B cell (primary cell): ENCODE results near the gene FAM107B. TPM values are rescaled to one million over a fixed set of nuclear protein-coding genes. Genes with fewer than 3 reads are reported as not detected.

Experiments used
- ATAC-seq: fragments of 200-7000 bp; cut with Tn5 transposase; one replicate; pipeline ENCODE4 v1.10.0; 2021; ENCODE audit warnings: low read depth, mild to moderate bottlenecking, moderate number of reproducible peaks, moderate library complexity
- CTCF ChIA-PET: fragments of 350-600 bp; sonication (Branson Sonifier 250); formaldehyde crosslinking; loops from one replicate; lab custom pipeline; 2021; ENCODE audit warnings: antibody characterized with exemption, inconsistent platforms; lab: Charles Lee
- POLR2A ChIA-PET: fragments of 350-600 bp; sonication (Branson Sonifier 250); formaldehyde crosslinking; loops from one replicate; lab custom pipeline; 2021; ENCODE audit warnings: antibody characterized with exemption; lab: Charles Lee
- DNase-seq: peaks from one replicate; pipeline ENCODE4 v3.0.0; 2013
- H2AFZ ChIP-seq: 2 replicates; pipeline ENCODE4 v1.6.1; 2012; ENCODE audit warnings: mild to moderate bottlenecking, low read depth, low read length; ENCODE audit not compliant: insufficient read depth, poor library complexity, severe bottlenecking
- H3K27ac ChIP-seq, 2 donors: 1 replicate in 1 of 2; 2 replicates in 1 of 2; pipeline ENCODE4 v1.5.1; 2012 to 2013; ENCODE audit warnings: low read length in 2 of 2, mild to moderate bottlenecking in 2 of 2, moderate library complexity in 1 of 2
- H3K27me3 ChIP-seq, 4 experiments: fragments of 200-600 bp in 1 of 4; sonication (generic) in 1 of 4; replicated peaks in 1 of 4; 1 replicate in 2 of 4; 2 replicates in 2 of 4; pipeline versions ENCODE4 v1.6.1 to v1.7.0; 2013 to 2016; ENCODE audit warnings: low read length in 3 of 4, mild to moderate bottlenecking in 2 of 4, mixed read lengths in 1 of 4, moderate library complexity in 1 of 4; ENCODE audit not compliant: insufficient read depth in 4 of 4, control insufficient read depth in 3 of 4; ENCODE audit errors: control extremely low read depth in 1 of 4
- H3K36me3 ChIP-seq, 2 experiments: replicated peaks in 1 of 2; 1 replicate in 1 of 2; 2 replicates in 1 of 2; pipeline versions ENCODE4 v1.6.1 to v1.7.1; 2013; ENCODE audit warnings: low read length in 1 of 2; ENCODE audit not compliant: insufficient read depth in 2 of 2, control insufficient read depth in 1 of 2; ENCODE audit errors: control extremely low read depth in 1 of 2, extremely low read depth in 1 of 2
- H3K4me1 ChIP-seq, 2 donors: fragments of 200-600 bp in 1 of 2; sonication (generic) in 1 of 2; 1 replicate in 1 of 2; 2 replicates in 1 of 2; pipeline versions ENCODE4 v1.5.1 to v1.6.1; 2013 to 2017; ENCODE audit warnings: low read length in 2 of 2; ENCODE audit not compliant: control insufficient read depth in 2 of 2, insufficient read depth in 2 of 2
- H3K4me2 ChIP-seq: replicated peaks from 2 replicates; pipeline ENCODE3; 2012; ENCODE audit warnings: mild to moderate bottlenecking, low read depth, low read length; ENCODE audit not compliant: poor library complexity, severe bottlenecking
- H3K4me3 ChIP-seq, 5 experiments: fragments of 200-600 bp in 1 of 5; sonication (generic) in 1 of 5; 1 replicate in 3 of 5; 2 replicates in 2 of 5; pipeline versions ENCODE4 v1.5.1 to v1.7.0; 2011 to 2016; ENCODE audit warnings: low read length in 4 of 5, mild to moderate bottlenecking in 4 of 5, low read depth in 2 of 5, control low read depth in 1 of 5, moderate library complexity in 1 of 5; ENCODE audit not compliant: insufficient read depth in 1 of 5; ENCODE audit errors: control extremely low read depth in 1 of 5, extremely low read depth in 1 of 5
- H3K79me2 ChIP-seq: fragments of 200-600 bp; sonication (generic); one replicate; pipeline ENCODE4 v1.6.0; 2016; ENCODE audit warnings: low read length; ENCODE audit not compliant: control insufficient read depth, insufficient read depth
- H3K9ac ChIP-seq: fragments of 200-600 bp; sonication (generic); 2 replicates; pipeline ENCODE4 v1.6.1; 2017; ENCODE audit warnings: mild to moderate bottlenecking, low read length, moderate library complexity
- H3K9me3 ChIP-seq, 3 donors: one replicate each; pipeline versions ENCODE4 v1.6.1 to v1.7.1; 2013; ENCODE audit warnings: low read length in 2 of 3; ENCODE audit not compliant: control insufficient read depth in 2 of 3, insufficient read depth in 1 of 3; ENCODE audit errors: control extremely low read depth in 1 of 3
- H4K20me1 ChIP-seq: 2 replicates; pipeline ENCODE4 v1.6.0; 2012; ENCODE audit warnings: mild to moderate bottlenecking, low read length; ENCODE audit not compliant: insufficient read depth, control insufficient read depth, poor library complexity, severe bottlenecking
- H3K27ac Mint-ChIP-seq: one replicate; pipeline ENCODE4 v1.8.0; 2021; ENCODE audit warnings: mixed read lengths
- H3K27me3 Mint-ChIP-seq: one replicate; pipeline ENCODE4 v1.8.0; 2021; ENCODE audit warnings: mixed read lengths
- H3K4me1 Mint-ChIP-seq: one replicate; pipeline ENCODE4 v1.8.0; 2021; ENCODE audit warnings: mixed read lengths
- H3K4me3 Mint-ChIP-seq: one replicate; pipeline ENCODE4 v1.8.0; 2021; ENCODE audit warnings: mixed read lengths
- H3K9me3 Mint-ChIP-seq: one replicate; pipeline ENCODE4 v1.8.0; 2022; ENCODE audit warnings: mixed read lengths; ENCODE audit not compliant: insufficient read depth
- EZH2 ChIP-seq: IDR thresholded peaks from 2 replicates; pipeline ENCODE4 v1.6.1; 2012; ENCODE audit warnings: borderline replicate concordance, low read depth, mild to moderate bottlenecking, moderate library complexity, low read length; ENCODE audit not compliant: insufficient read depth, poor library complexity, severe bottlenecking
- WGBS: methylation state at CpG from one replicate; pipeline ENCODE4 v1.1.5; 2013; ENCODE audit warnings: missing lambda C conversion rate; ENCODE audit not compliant: insufficient coverage; 5-methylcytosine and 5-hydroxymethylcytosine counted together
- intact Hi-C: fragments of 100-400 bp; cut with micrococcal nuclease; formaldehyde crosslinking; loops from one replicate; pipeline ENCODE4 v1.10.0; 2022
- polyA plus RNA-seq: library from polyadenylated mRNA; depleted of rRNA; stranded (reverse); fragments of >200 nt; gene quantifications from 2 replicates; pipeline ENCODE4 v1.2.3, GENCODE V29; 2012
- total RNA-seq, 2 donors: library from RNA; stranded (reverse); fragments of 120-200 nt in 1 of 2; gene quantifications; 1 replicate in 1 of 2; 2 replicates in 1 of 2; pipeline versions ENCODE4 v1.2.3 to v1.2.4, GENCODE V29; 2013 to 2022
- TF ChIP-seq, protein P1 (sequence below): fragments of 200-600 bp; IDR thresholded peaks from one replicate; pipeline ENCODE4 v1.8.0; 2022; ENCODE audit warnings: antibody characterized with exemption, mild to moderate bottlenecking

Gene FAM107B
- total and polyA plus RNA-seq, 2 donors (not counting 1 experiment from before 2014, with no cell fraction given), result 31.9 to 318 TPM

DNA sequence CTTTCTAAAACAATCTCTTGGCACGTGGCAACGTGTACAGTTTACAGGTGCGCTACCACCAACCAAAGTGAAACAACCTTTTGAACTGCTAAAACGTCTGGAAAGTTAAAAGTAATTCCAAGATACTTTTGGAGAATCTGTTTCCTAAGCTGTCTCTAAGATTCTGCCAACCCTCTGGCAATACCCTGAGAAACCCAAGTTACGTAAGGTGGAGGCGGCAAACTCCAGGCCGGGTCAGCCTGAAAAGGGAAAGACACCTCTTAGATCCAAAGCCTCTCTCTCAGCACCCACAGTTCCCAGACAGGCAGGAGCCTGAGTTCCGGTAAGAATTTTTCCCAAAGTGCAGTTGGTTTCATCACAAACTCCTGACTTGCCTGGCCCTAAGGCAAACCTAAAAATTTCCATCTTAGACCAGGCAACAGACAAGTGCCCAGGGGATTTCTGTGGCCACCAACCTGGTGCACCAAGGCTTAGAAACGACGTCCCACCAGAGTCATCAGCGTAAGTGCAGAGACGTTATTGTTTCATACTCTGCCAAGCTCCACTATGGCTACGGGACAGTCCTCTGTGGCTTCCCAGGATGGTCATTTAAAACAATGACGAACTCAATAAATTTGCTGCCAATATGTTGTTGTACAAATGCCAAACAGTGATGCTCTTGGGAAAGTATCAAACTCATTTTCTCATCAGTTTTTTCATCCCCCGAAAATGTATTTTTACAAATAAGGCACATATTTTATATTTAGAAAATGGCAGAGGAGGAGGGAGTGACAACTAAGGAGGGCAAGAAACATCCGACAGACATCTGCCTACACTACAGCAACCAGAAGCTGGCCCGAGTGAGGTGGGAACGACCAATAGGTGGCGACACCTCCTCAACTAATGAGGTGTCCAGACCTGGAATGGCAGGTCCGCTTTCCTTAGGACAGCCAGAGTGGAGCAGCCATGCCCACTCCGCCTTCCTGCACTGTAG is 238.2 kb downstream of the FAM107B start:
- CTCF ChIA-PET, result interaction anchor here (0.6 to 4.1 kb wide), 27 partner anchors 8 to 1146 kb away, joined by 3 to 71 read pairs (median 4); partner anchors contain the start of genes CDNF, HSPA14, MSANTD7 and SUV39H2

More for the DNA sequence above, 238.2 kb downstream of the FAM107B start:
- H3K79me2 ChIP-seq, result peaks cover 99% of the 10 kb centered on the region
- no peak overlapping the region for H3K9ac ChIP-seq
- no peak overlapping the region for H3K4me2 ChIP-seq
- H2AFZ ChIP-seq, result no peak overlapping the region
- peak; percentile 62 for DNase-seq
- H3K36me3 ChIP-seq, result peaks cover 4 to 76% of the 10 kb centered on the region in 2 experiments
- peaks cover 59% of the 10 kb centered on the region for H3K4me1 Mint-ChIP-seq
- no peaks in the 10 kb centered on the region for H3K27me3 Mint-ChIP-seq
- H3K27ac ChIP-seq, result peak overlapping the region in 1 of 2 donors; percentile 48
- no peaks in the 10 kb centered on the region for H3K9me3 ChIP-seq
- POLR2A ChIA-PET, result interaction anchor here (1.4 kb wide), 1 partner anchor 301 kb away, joined by 4 read pairs; the partner anchor contains the start of genes CDNF, HSPA14 and MSANTD7
- H3K27ac Mint-ChIP-seq, result no peak overlapping the region
- no peak overlapping the region for H3K4me3 ChIP-seq
- TF ChIP-seq, protein P1, sequence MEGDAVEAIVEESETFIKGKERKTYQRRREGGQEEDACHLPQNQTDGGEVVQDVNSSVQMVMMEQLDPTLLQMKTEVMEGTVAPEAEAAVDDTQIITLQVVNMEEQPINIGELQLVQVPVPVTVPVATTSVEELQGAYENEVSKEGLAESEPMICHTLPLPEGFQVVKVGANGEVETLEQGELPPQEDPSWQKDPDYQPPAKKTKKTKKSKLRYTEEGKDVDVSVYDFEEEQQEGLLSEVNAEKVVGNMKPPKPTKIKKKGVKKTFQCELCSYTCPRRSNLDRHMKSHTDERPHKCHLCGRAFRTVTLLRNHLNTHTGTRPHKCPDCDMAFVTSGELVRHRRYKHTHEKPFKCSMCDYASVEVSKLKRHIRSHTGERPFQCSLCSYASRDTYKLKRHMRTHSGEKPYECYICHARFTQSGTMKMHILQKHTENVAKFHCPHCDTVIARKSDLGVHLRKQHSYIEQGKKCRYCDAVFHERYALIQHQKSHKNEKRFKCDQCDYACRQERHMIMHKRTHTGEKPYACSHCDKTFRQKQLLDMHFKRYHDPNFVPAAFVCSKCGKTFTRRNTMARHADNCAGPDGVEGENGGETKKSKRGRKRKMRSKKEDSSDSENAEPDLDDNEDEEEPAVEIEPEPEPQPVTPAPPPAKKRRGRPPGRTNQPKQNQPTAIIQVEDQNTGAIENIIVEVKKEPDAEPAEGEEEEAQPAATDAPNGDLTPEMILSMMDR, result peak; percentile 76
- no peak for TF ChIP-seq EZH2
- peaks cover 0 to 10% of the 10 kb centered on the region in 2 donors for H3K4me1 ChIP-seq
- H3K9me3 Mint-ChIP-seq, result no peaks in the 10 kb centered on the region
- peaks cover 85% of the 10 kb centered on the region for H4K20me1 ChIP-seq
- no peak overlapping the region for H3K4me3 Mint-ChIP-seq
- no peaks in the 10 kb centered on the region for H3K27me3 ChIP-seq
- ATAC-seq, result no peak
- WGBS, result 80% methylated on average over 16 of the region's 21 CpGs
- intact Hi-C loops, result loop anchor here (1.0 to 5.0 kb wide), 2 partner anchors 287 to 301 kb away; partner anchors contain the start of genes CDNF, HSPA14 and MSANTD7
